Endothelial cell of umbilical vein (primary cell): ENCODE measurements around the gene CCDC9B. TPM values are rescaled to one million over a fixed set of nuclear protein-coding genes. Genes with fewer than 3 reads are reported as not detected.

Experiments
- BruUV-seq: library from RNA; stranded (reverse); fragments of 400-500 nt; replicated peaks from 2 replicates; lab custom pipeline; 2021; lab: Mats Ljungman, UMichigan
- CTCF ChIA-PET: fragments of 300-600, 350-600 bp; sonication (Branson Sonifier 250); formaldehyde crosslinking; loops from one replicate; lab custom pipeline; 2021; ENCODE audit warnings: antibody characterized with exemption, inconsistent platforms; lab: Charles Lee
- POLR2A ChIA-PET: fragments of 300-600, 350-600 bp; sonication (Branson Sonifier 250); formaldehyde crosslinking; loops from one replicate; lab custom pipeline; 2021; ENCODE audit warnings: antibody characterized with exemption, inconsistent platforms; lab: Charles Lee
- DNase-seq: peaks from one replicate; pipeline ENCODE4 v3.0.0-alpha.2; 2011; ENCODE audit warnings: low read depth, low spot score
- FAIRE-seq: peaks from 2 replicates; lab custom pipeline; 2011; peaks lifted over from hg19 to GRCh38; lab: Jason Lieb, UNC
- H2AFZ ChIP-seq: 2 replicates; pipeline ENCODE4 v1.6.0; 2012; ENCODE audit warnings: low read depth, low read length, control low read depth, inconsistent platforms
- H3K27ac ChIP-seq: 2 replicates; pipeline ENCODE4 v1.5.1; 2011; ENCODE audit warnings: low read depth, mild to moderate bottlenecking, control low read depth, low read length, moderate library complexity; ENCODE audit not compliant: insufficient read depth
- H3K27me3 ChIP-seq, 2 experiments: 2 replicates each; pipeline versions ENCODE4 v1.6.0 to v1.6.1; 2011; ENCODE audit warnings: low read length in 2 of 2, mixed read lengths in 1 of 2; ENCODE audit not compliant: control insufficient read depth in 2 of 2, insufficient read depth in 2 of 2
- H3K36me3 ChIP-seq, 2 experiments: 2 replicates in 1 of 2; 3 replicates in 1 of 2; pipeline ENCODE4 v1.5.1; 2011; ENCODE audit warnings: low read length in 2 of 2, mild to moderate bottlenecking in 1 of 2, moderate library complexity in 1 of 2; ENCODE audit not compliant: control insufficient read depth in 2 of 2, insufficient read depth in 2 of 2; ENCODE audit errors: extremely low read depth in 1 of 2
- H3K4me1 ChIP-seq: 3 replicates; pipeline ENCODE4 v1.5.1; 2011; ENCODE audit warnings: mild to moderate bottlenecking, low read length; ENCODE audit not compliant: control insufficient read depth, insufficient read depth; ENCODE audit errors: extremely low read depth
- H3K4me2 ChIP-seq: 2 replicates; pipeline ENCODE4 v1.6.1; 2011; ENCODE audit warnings: low read length, control low read depth, mixed read lengths; ENCODE audit not compliant: insufficient read depth
- H3K4me3 ChIP-seq, 3 experiments: fragments of 200-600 bp in 1 of 3; sonication (generic), shearing (Covaris generic) in 1 of 3; replicated peaks in 1 of 3; 2 replicates each; pipeline ENCODE4 v1.5.1; 2011 to 2016; ENCODE audit warnings: control low read depth in 3 of 3, low read length in 3 of 3, mild to moderate bottlenecking in 2 of 3, inconsistent platforms in 1 of 3, low read depth in 1 of 3, moderate library complexity in 1 of 3; ENCODE audit not compliant: insufficient read depth in 1 of 3
- H3K79me2 ChIP-seq: 2 replicates; pipeline ENCODE4 v1.6.0; 2012; ENCODE audit warnings: low read length, inconsistent platforms; ENCODE audit not compliant: control insufficient read depth, insufficient read depth
- H3K9ac ChIP-seq: replicated peaks from 2 replicates; pipeline ENCODE3; 2011; ENCODE audit warnings: low read length, control low read depth; ENCODE audit not compliant: insufficient read depth; ENCODE audit errors: extremely low read depth
- H3K9me1 ChIP-seq: replicated peaks from 3 replicates; pipeline ENCODE4 v1.6.0; 2011; ENCODE audit warnings: mild to moderate bottlenecking, low read length; ENCODE audit not compliant: control insufficient read depth, insufficient read depth; ENCODE audit errors: extremely low read depth
- H3K9me3 ChIP-seq: replicated peaks from 2 replicates; pipeline ENCODE4 v1.5.1; 2012; ENCODE audit warnings: low read length, inconsistent platforms; ENCODE audit not compliant: control insufficient read depth, insufficient read depth
- H4K20me1 ChIP-seq: replicated peaks from 2 replicates; pipeline ENCODE3; 2011; ENCODE audit warnings: mild to moderate bottlenecking, low read length; ENCODE audit not compliant: control insufficient read depth, insufficient read depth; ENCODE audit errors: extremely low read depth
- FOS ChIP-seq: IDR thresholded peaks from 2 replicates; pipeline ENCODE4 v1.6.1; 2011; ENCODE audit warnings: mild to moderate bottlenecking, low read length, moderate library complexity, borderline replicate concordance; ENCODE audit not compliant: insufficient read depth
- GATA2 ChIP-seq: IDR thresholded peaks from 2 replicates; pipeline ENCODE4 v1.7.0; 2011; ENCODE audit warnings: low read depth, mild to moderate bottlenecking, moderate library complexity, mixed read lengths, low read length; ENCODE audit not compliant: insufficient read length, insufficient read depth
- JUN ChIP-seq: IDR thresholded peaks from 2 replicates; pipeline ENCODE4 v1.6.1; 2011; ENCODE audit warnings: borderline replicate concordance, low read depth; ENCODE audit not compliant: insufficient read length, insufficient read depth
- MYC ChIP-seq: IDR thresholded peaks from one replicate; pipeline ENCODE4 v1.6.1; 2011; ENCODE audit warnings: mild to moderate bottlenecking, low read depth, low read length
- POLR2A ChIP-seq: IDR thresholded peaks from 2 replicates; pipeline ENCODE4 v1.6.1; 2012; ENCODE audit warnings: low read depth, mild to moderate bottlenecking, control low read depth, low read length
- dilution Hi-C: fragments of 300-500 bp; cut with MboI; formaldehyde crosslinking; loops from one replicate; pipeline ENCODE4 v1.15.0; 2019; ENCODE audit warnings: low sequenced_read_pairs; ENCODE audit not compliant: extremely low pct_ligation_motif_present
- intact Hi-C: fragments of 100-400 bp; cut with micrococcal nuclease; formaldehyde crosslinking; loops from one replicate; pipeline ENCODE4 v1.10.0; 2022
- polyA plus RNA-seq, 4 experiments: library from polyadenylated mRNA; depleted of rRNA in 3 of 4; stranded (reverse) in 3 of 4; unstranded in 1 of 4; fragments of >200 nt; gene quantifications; 2 replicates each; pipeline versions ENCODE4 v1.2.1 to v1.2.3, GENCODE V29; 2011 to 2012; ENCODE audit warnings: missing spikeins in 1 of 4
- total RNA-seq: library from RNA; stranded (reverse); gene quantifications from 2 replicates; pipeline ENCODE4 v1.2.3, GENCODE V29; 2021
- TF ChIP-seq, protein P1 (sequence below), 2 donors: IDR thresholded peaks; 1 replicate in 1 of 2; 2 replicates in 1 of 2; pipeline ENCODE4 v1.5.1; 2011; ENCODE audit warnings: low read length in 2 of 2, mild to moderate bottlenecking in 2 of 2, moderate library complexity in 2 of 2, control low read depth in 1 of 2, inconsistent platforms in 1 of 2, low read depth in 1 of 2; ENCODE audit not compliant: insufficient read depth in 1 of 2; ENCODE audit errors: extremely low read depth in 1 of 2

The CCDC9B gene
- total and polyA plus RNA-seq, 2 donors (not counting 3 experiments of a cell fraction or from before 2014, with no cell fraction given), result 7.6 to 46.0 TPM

DNA sequence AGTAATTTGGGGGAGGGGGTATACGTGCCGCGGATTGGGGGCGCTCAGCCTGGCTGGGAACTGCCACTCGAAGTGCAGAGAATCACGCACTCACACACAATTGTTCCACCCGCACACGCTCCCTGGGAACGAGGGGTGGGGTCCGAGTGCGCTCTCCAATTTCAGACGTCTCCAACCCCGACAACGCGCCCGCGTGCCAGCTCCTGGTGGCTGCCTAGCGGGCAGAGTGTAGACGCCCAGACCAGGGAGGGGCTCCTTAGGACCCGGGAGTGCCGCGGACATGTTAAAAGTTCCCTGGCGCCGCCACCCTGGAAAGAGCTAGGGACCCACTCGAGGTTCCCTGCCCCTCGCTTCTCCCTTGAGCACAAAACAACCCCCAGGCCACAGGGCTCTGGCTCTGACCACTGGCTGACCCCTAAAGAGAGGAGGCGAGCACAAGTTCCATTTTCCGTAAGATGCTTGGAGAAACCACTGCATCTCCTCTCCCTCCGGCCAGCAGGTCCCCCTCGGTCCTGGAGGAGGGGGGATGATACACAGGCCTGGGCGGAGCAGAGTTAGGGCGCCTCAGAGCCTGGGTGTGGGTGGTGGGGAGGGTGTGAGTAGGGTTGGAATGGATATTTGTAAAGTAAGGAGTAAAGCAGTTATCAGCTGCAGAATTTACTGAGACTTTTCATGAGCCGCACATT, 57.0 kb downstream of the CCDC9B start:
- dilution Hi-C loops, result no loop called here
- H3K79me2 ChIP-seq, result no peaks in the 10 kb centered on the region
- H4K20me1 ChIP-seq, result no peaks in the 10 kb centered on the region
- H2AFZ ChIP-seq, result no peak overlapping the region
- intact Hi-C loops, result no loop called here
- H3K4me2 ChIP-seq, result no peak overlapping the region
- FAIRE-seq (no peak), DNase-seq (no peak)
- H3K36me3 ChIP-seq, result no peaks in the 10 kb centered on the region
- no peaks in the 10 kb centered on the region for H3K9me1 ChIP-seq
- ChIA-PET CTCF (interaction anchor here (0.9 to 5.3 kb wide), 8 partner anchors 7 to 55 kb away, joined by 3 to 83 read pairs (median 4); partner anchors contain the start of gene PLCB2), POLR2A (no interaction called here)
- H3K4me3 ChIP-seq, result no peak overlapping the region
- BruUV-seq, result no TSS peak
- TF ChIP-seq GATA2 (no peak), MYC (no peak), POLR2A (no peak), JUN (no peak), FOS (no peak)
- TF ChIP-seq, protein P1, sequence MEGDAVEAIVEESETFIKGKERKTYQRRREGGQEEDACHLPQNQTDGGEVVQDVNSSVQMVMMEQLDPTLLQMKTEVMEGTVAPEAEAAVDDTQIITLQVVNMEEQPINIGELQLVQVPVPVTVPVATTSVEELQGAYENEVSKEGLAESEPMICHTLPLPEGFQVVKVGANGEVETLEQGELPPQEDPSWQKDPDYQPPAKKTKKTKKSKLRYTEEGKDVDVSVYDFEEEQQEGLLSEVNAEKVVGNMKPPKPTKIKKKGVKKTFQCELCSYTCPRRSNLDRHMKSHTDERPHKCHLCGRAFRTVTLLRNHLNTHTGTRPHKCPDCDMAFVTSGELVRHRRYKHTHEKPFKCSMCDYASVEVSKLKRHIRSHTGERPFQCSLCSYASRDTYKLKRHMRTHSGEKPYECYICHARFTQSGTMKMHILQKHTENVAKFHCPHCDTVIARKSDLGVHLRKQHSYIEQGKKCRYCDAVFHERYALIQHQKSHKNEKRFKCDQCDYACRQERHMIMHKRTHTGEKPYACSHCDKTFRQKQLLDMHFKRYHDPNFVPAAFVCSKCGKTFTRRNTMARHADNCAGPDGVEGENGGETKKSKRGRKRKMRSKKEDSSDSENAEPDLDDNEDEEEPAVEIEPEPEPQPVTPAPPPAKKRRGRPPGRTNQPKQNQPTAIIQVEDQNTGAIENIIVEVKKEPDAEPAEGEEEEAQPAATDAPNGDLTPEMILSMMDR (IDR thresholded peaks at IDR 0.05; ENCODE audit: extremely low read depth in 1 of 2, insufficient read depth in 1 of 2, low read depth in 1 of 2, low read length in 2 of 2), result no peak
- H3K9ac ChIP-seq, result no peak overlapping the region
- H3K27ac ChIP-seq, result no peak overlapping the region
- H3K4me1 ChIP-seq, result peaks cover 12% of the 10 kb centered on the region
- H3K9me3 ChIP-seq, result no peaks in the 10 kb centered on the region
- peaks cover 38 to 55% of the 10 kb centered on the region in 2 experiments for H3K27me3 ChIP-seq
